ENCODE data around the gene SRSF12.

- TF ChIP-seq CTCF (IDR thresholded peaks at IDR 0.05; ENCODE audit: poor library complexity) (no peak), EZH2 (IDR thresholded peaks at IDR 0.05; ENCODE audit: borderline replicate concordance) (no peak)
These were observed 54.0 kb downstream of the SRSF12 start for GRCh38 chr6:89063881-89064280.
